Trophoblast cell (in vitro differentiated cells and primary cell): Measurements from ENCODE around the gene KCTD7.
"Not testable (repeated sequence)": the region's sequence is repeated elsewhere in the genome, so short reads cannot be mapped to it uniquely, and the experiment has no call there.

ENCODE experiments used
- DNase-seq, 2 donors: peaks; one replicate each; pipeline ENCODE4 v3.0.0-alpha.2; 2016
- H2AFZ ChIP-seq: 2 replicates; pipeline ENCODE4 v1.6.1; 2013; ENCODE audit warnings: low read length, moderate library complexity, mild to moderate bottlenecking; ENCODE audit not compliant: insufficient read depth, poor library complexity
- H2AK5ac ChIP-seq: 2 replicates; pipeline ENCODE4 v1.6.1; 2013; ENCODE audit warnings: mild to moderate bottlenecking, low read length
- H2BK120ac ChIP-seq: 2 replicates; pipeline ENCODE4 v1.6.1; 2013; ENCODE audit warnings: low read length, mild to moderate bottlenecking, moderate library complexity; ENCODE audit not compliant: insufficient read depth, poor library complexity
- H2BK12ac ChIP-seq: 2 replicates; pipeline ENCODE4 v1.6.1; 2013; ENCODE audit warnings: mild to moderate bottlenecking, low read length, moderate library complexity
- H2BK5ac ChIP-seq: 2 replicates; pipeline ENCODE4 v1.6.1; 2013; ENCODE audit warnings: low read length, low read depth, moderate library complexity, mild to moderate bottlenecking; ENCODE audit not compliant: poor library complexity
- H3K14ac ChIP-seq: 2 replicates; pipeline ENCODE4 v1.6.1; 2013; ENCODE audit warnings: mild to moderate bottlenecking, low read length
- H3K18ac ChIP-seq: 2 replicates; pipeline ENCODE4 v1.6.1; 2013; ENCODE audit warnings: mild to moderate bottlenecking, low read length
- H3K23ac ChIP-seq: 2 replicates; pipeline ENCODE4 v1.6.1; 2013; ENCODE audit warnings: low read length
- H3K27ac ChIP-seq: 2 replicates; pipeline ENCODE4 v1.5.1; 2013; ENCODE audit warnings: low read depth, mild to moderate bottlenecking, inconsistent platforms, low read length, moderate library complexity
- H3K27me3 ChIP-seq: 2 replicates; pipeline ENCODE4 v1.6.1; 2013; ENCODE audit warnings: inconsistent platforms, mild to moderate bottlenecking, low read length, moderate library complexity; ENCODE audit not compliant: insufficient read depth
- H3K36me3 ChIP-seq, 2 experiments: 1 replicate in 1 of 2; 2 replicates in 1 of 2; pipeline ENCODE4 v1.6.1; 2013; ENCODE audit warnings: low read length in 2 of 2, mild to moderate bottlenecking in 2 of 2, moderate library complexity in 1 of 2; ENCODE audit not compliant: insufficient read depth in 2 of 2, control insufficient read depth in 1 of 2
- H3K4ac ChIP-seq: 2 replicates; pipeline ENCODE4 v1.6.1; 2013; ENCODE audit warnings: low read depth, mild to moderate bottlenecking, low read length, moderate library complexity
- H3K4me1 ChIP-seq, 2 experiments: 1 replicate in 1 of 2; 2 replicates in 1 of 2; pipeline ENCODE4 v1.6.1; 2013; ENCODE audit warnings: low read length in 2 of 2, mild to moderate bottlenecking in 2 of 2, moderate library complexity in 1 of 2; ENCODE audit not compliant: insufficient read depth in 2 of 2, control insufficient read depth in 1 of 2
- H3K4me2 ChIP-seq: 2 replicates; pipeline ENCODE4 v1.6.1; 2013; ENCODE audit warnings: inconsistent platforms, mild to moderate bottlenecking, low read length, moderate library complexity
- H3K4me3 ChIP-seq: 2 replicates; pipeline ENCODE4 v1.5.1; 2013; ENCODE audit warnings: mild to moderate bottlenecking, low read depth, low read length, inconsistent platforms
- H3K79me1 ChIP-seq: one replicate; pipeline ENCODE4 v1.6.1; 2013; ENCODE audit warnings: low read length
- H3K79me2 ChIP-seq: 2 replicates; pipeline ENCODE4 v1.6.1; 2013; ENCODE audit warnings: low read length, mild to moderate bottlenecking; ENCODE audit not compliant: control insufficient read depth, insufficient read depth, poor library complexity
- H3K9ac ChIP-seq: 2 replicates; pipeline ENCODE4 v1.6.1; 2013; ENCODE audit warnings: mild to moderate bottlenecking, low read length
- H3K9me3 ChIP-seq: 2 replicates; pipeline ENCODE4 v1.6.1; 2013; ENCODE audit warnings: low read depth, mild to moderate bottlenecking, control low read depth, inconsistent platforms, low read length; ENCODE audit not compliant: insufficient read depth
- H4K12ac ChIP-seq: 2 replicates; pipeline ENCODE4 v1.6.1; 2013; ENCODE audit warnings: low read depth, mild to moderate bottlenecking, low read length, moderate library complexity
- H4K8ac ChIP-seq: 2 replicates; pipeline ENCODE4 v1.6.1; 2013; ENCODE audit warnings: low read depth, mild to moderate bottlenecking, low read length, moderate library complexity
- H4K91ac ChIP-seq: one replicate; pipeline ENCODE4 v1.6.1; 2013; ENCODE audit warnings: low read depth, mild to moderate bottlenecking, low read length, moderate library complexity
- WGBS: extraction: QIAGEN DNeasy Blood & Tissue Kit; methylation state at CpG from one replicate; pipeline ENCODE4 v1.1.7; 2013; ENCODE audit warnings: missing lambda C conversion rate; ENCODE audit not compliant: insufficient read length, insufficient coverage; ENCODE audit errors: extremely low coverage; 5-methylcytosine and 5-hydroxymethylcytosine counted together

KCTD7 gene

DNA sequence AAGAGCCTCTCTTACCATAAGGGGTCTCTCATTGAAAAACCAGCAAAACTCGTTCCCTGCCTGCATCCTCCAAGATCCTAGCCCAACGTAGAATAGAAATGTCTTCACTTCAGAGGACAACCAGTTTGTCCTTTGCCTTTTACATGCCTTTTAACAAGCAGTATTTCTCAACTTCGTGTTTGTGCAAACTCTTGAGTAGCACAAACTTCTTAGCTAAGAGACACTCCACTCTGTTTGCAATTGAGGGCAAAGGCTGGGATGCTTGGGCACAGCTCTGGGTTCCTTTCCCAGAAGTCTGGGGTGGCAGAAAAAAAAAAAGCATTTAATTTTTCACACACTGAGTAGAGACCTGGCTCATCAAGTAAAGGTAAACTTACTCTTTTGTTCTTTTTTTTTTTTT lies 19.5 kb upstream of the KCTD7 start:
- Histone ChIP-seq H2BK5ac (no peak overlapping the region), H4K91ac (no peak overlapping the region), H3K27ac (no peak overlapping the region), H3K4me1 (no peaks in the 10 kb centered on the region), H3K36me3 (no peaks in the 10 kb centered on the region), H4K8ac (no peak overlapping the region), H3K79me2 (no peaks in the 10 kb centered on the region), H2BK120ac (no peak overlapping the region), H3K4me3 (no peak overlapping the region), H2AFZ (no peak overlapping the region), H3K79me1 (no peaks in the 10 kb centered on the region), H3K9ac (no peak overlapping the region), H2AK5ac (no peak overlapping the region), H3K4me2 (no peak overlapping the region), H3K14ac (no peak overlapping the region), H2BK12ac (no peak overlapping the region), H3K9me3 (peaks cover 4% of the 10 kb centered on the region), H3K27me3 (no peaks in the 10 kb centered on the region), H3K4ac (no peak overlapping the region), H3K23ac (no peak overlapping the region), H4K12ac (no peak overlapping the region), H3K18ac (no peak overlapping the region)
- WGBS: no CpG with 5 or more reads among the region's 3 CpGs
- DNase-seq: peak; percentile 37 to 83

- H3K27me3 ChIP-seq, H3K4me1 ChIP-seq, H3K4me3 ChIP-seq, H3K23ac ChIP-seq, H3K18ac ChIP-seq, H2BK5ac ChIP-seq, H3K27ac ChIP-seq, H2AFZ ChIP-seq, H4K12ac ChIP-seq, H3K14ac ChIP-seq, H3K36me3 ChIP-seq, H3K4me2 ChIP-seq, H2AK5ac ChIP-seq, H4K91ac ChIP-seq, H4K8ac ChIP-seq, H2BK12ac ChIP-seq, H3K79me2 ChIP-seq, DNase-seq, H2BK120ac ChIP-seq, H3K9me3 ChIP-seq, H3K9ac ChIP-seq, H3K4ac ChIP-seq, H3K79me1 ChIP-seq: not testable (repeated sequence)
- no CpG with 5 or more reads among the region's 33 CpGs for WGBS
Observed at GRCh38 chr7:66614596-66614995, 14.1 kb upstream of the KCTD7 start.

GRCh38 chr7:66615699-66616098 lies 13.0 kb upstream of the KCTD7 start:
- no peak overlapping the region for H3K14ac ChIP-seq
- no CpG with 5 or more reads among the region's 1 CpG for WGBS

DNA sequence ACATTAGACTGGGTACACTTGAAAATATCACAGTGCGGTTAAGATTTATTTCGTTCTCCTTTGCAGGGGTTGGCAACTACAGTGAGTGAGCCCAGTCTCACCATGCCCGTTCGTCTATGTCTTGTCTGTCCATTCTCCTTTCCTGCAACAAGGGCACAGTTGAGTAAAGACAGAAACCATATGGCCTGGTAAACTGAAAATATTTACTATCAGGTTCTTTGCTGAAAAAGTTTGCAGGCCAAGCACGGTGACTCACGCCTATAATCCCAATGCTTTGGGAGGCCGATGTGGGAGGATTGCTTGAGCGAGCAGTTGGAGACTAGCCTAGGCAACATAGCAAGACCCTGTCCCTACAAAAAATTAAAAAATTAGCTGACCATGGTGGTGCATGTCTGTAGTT lies 11.4 kb upstream of the KCTD7 start:
- no peak overlapping the region for H2AFZ ChIP-seq
- H3K27me3 ChIP-seq: no peaks in the 10 kb centered on the region
- H3K4me3 ChIP-seq: no peak overlapping the region
- no peak overlapping the region for H4K12ac ChIP-seq
- WGBS: no CpG with 5 or more reads among the region's 8 CpGs
- no peak overlapping the region for H3K23ac ChIP-seq
- H2AK5ac ChIP-seq: no peak overlapping the region
- H2BK120ac ChIP-seq: no peak overlapping the region
- no peak overlapping the region for H3K27ac ChIP-seq
- peaks cover 4% of the 10 kb centered on the region for H3K9me3 ChIP-seq
- no peak overlapping the region for H3K14ac ChIP-seq
- H3K79me2 ChIP-seq: no peaks in the 10 kb centered on the region
- H3K18ac ChIP-seq: no peak overlapping the region
- no peak overlapping the region for H2BK5ac ChIP-seq
- no peak overlapping the region for H3K4me2 ChIP-seq
- no peaks in the 10 kb centered on the region for H3K36me3 ChIP-seq
- H4K8ac ChIP-seq: no peak overlapping the region
- peak; percentile 52 to 62 for DNase-seq
- H3K9ac ChIP-seq: no peak overlapping the region
- no peak overlapping the region for H3K4ac ChIP-seq
- no peak overlapping the region for H2BK12ac ChIP-seq
- H4K91ac ChIP-seq: no peak overlapping the region
- H3K4me1 ChIP-seq: peaks cover 2% of the 10 kb centered on the region in 2 experiments
- H3K79me1 ChIP-seq: no peaks in the 10 kb centered on the region

More at GRCh38 chr7:66615699-66616098, 13.0 kb upstream of the KCTD7 start:
- Histone ChIP-seq H2BK5ac (no peak overlapping the region), H4K12ac (no peak overlapping the region), H2BK12ac (no peak overlapping the region), H3K27me3 (no peaks in the 10 kb centered on the region), H2BK120ac (no peak overlapping the region), H3K4me1 (peaks cover 2% of the 10 kb centered on the region in 2 experiments), H3K4ac (no peak overlapping the region), H3K36me3 (no peaks in the 10 kb centered on the region), H4K91ac (no peak overlapping the region), H3K79me1 (no peaks in the 10 kb centered on the region), H2AK5ac (no peak overlapping the region), H3K9ac (no peak overlapping the region), H3K9me3 (peaks cover 4% of the 10 kb centered on the region), H4K8ac (no peak overlapping the region), H3K4me3 (no peak overlapping the region), H3K27ac (no peak overlapping the region), H3K18ac (no peak overlapping the region), H3K79me2 (no peaks in the 10 kb centered on the region), H3K23ac (no peak overlapping the region), H2AFZ (no peak overlapping the region), H3K4me2 (no peak overlapping the region)
- DNase-seq: no peak
